Suppressor macrophage (primary cell): ENCODE results near the gene ABCB6.
"Not testable (repeated sequence)": the region's sequence is repeated elsewhere in the genome, so short reads cannot be mapped to it uniquely, and the experiment has no call there.

Experiments
- DNase-seq, 4 experiments: peaks; one replicate each; pipeline ENCODE4 v3.0.0-alpha.2; 2020 to 2022

The ABCB6 gene

DNA sequence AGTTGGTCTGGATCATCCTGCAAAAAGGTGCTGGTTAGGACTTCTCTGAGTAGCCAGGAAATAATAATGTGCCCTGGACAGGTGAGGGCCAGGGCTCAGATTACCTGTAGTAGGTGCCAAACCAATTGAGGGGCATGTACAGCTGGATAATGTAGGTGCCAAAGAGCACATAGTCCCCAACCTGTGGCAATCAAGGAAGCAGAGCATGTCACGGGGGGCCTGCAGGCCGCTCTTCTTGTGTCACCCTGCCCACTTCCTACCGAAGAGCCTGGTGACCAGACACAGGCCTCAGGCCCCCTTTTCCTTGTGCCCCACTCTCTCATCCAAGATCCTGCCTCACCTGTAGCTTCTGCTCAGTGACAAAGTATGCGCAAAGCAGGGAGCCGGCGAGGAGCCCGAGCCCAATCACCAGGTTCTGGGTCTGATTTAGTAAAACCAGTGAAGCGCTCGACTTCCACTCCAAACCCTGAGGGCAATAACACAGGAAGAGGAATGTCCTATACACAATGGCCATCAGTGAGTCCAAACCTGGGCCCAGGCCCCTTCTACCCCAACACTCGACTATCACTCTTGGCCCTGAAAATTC, 5.2 kb downstream of the ABCB6 start:
- no peak for DNase-seq

DNA sequence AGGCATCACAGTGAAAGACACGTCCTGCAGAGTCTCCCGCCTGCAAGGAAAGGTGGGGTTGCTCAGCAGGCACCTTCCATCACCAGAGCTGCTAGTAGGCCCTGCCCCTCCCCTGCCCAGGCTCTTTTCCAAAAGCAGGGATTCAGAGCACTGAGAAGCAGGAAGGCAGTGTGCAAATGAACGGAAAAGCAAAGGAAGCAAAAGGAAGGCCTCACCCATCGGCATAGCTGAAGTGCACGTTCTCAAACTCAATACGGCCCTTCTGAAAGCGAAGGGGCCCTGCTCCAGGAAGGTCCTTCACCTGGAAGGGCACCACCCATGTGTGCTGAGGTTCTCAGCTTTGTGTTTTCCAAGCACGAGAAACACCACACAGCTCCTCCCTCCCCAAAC, 5.7 kb downstream of the ABCB6 start:
- no peak for DNase-seq

DNA sequence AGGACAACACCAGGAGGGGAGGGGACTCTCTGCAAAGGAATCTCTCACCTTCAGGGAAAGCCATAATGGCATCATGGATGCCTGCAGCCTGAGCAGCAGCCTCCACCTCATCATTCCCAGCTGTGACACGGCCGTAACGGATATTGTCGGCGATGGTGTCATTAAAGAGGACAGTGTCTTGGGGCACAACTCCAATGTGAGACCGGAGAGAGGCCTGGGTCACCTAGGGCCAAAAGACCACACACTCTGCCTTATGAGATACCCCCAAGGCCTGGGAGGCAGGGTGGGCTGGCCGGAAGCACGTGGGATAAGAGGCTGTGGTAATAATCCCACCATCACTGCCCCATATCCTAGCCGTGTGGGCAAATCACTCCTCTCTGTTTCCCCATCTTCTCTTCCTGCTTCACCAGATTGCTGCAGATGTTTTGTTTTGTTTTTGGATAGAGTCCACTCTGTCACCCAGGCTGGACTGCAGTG, 7.8 kb downstream of the ABCB6 start:
- DNase-seq = no peak

DNA sequence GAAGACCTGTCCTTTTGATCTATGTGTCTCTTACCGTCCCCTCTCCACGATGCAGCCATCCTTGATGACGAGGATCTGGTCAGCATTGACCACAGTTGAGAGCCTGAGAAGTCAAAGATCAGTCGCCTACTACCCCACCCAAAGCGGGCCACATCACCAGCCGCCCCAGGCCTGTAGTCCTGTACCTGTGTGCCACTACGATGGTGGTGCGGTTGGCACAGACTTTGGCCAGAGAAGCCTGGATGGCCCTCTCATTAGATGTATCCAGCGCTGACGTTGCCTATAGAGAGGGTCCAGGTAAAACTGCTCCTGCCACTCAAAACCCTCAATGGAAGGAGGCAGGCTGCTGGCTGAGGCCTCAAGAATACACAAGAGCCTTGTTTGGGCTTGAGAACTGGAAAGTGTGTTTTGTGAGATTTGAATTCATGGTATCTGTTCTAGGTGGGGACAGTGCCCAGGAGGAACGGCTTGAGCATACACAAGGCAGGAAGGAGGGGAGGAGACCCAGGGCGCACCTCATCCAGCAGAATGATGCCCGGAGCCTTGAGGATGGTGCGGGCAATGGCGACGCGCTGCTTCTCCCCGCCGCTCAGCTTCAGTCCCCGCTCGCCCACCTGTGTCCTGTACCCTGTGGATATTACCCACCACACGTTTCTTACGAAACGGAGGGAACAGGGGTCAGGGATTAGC, 8.4 kb downstream of the ABCB6 start:
- DNase-seq = no peak

DNA sequence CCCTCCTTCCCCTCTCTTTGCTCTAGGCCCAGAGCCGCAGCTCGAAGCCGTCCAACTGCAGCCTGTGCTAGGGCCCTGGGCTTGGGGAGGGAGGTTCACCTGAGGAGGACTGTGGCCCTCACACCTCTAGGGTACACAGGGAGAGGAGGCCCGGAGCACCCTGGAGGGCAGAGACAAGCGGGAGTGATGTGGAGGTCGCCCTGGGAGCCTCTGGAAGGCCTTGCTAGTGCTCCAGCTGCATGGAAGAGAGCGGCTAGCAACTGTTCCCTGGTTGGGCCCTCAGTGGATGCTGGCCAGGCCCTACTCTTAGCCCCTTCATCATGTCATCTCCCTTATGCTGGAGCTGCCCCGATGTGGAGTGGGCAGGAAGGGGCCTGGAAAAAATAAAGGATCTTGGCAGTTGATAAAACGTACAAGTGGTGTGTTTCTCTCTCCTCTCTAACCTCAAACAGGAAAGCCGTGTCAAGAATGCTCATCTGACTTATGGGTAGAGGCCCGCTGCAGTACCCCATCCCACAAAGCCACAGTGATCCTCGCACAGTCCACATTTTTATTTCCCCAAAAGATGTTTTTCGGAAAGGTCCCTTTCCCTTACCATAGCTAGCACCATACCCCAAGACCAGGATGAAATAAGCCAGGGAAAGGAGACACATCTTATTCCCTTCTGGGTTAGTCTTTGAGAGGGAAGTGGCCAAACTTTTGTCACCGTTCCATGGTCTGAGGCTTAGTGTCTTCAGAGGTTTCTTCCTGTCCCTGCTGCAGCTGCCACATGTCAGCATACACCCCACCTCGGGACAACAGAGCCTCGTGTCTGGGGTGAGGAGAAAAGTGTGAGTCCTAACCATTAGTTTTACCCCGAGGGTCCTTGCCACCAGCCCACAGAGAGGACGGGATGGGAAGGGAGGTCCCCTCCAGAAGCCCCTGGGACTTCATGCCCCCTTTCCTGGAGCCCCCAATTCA, 9.2 kb downstream of the ABCB6 start:
- DNase-seq = no peak

DNA sequence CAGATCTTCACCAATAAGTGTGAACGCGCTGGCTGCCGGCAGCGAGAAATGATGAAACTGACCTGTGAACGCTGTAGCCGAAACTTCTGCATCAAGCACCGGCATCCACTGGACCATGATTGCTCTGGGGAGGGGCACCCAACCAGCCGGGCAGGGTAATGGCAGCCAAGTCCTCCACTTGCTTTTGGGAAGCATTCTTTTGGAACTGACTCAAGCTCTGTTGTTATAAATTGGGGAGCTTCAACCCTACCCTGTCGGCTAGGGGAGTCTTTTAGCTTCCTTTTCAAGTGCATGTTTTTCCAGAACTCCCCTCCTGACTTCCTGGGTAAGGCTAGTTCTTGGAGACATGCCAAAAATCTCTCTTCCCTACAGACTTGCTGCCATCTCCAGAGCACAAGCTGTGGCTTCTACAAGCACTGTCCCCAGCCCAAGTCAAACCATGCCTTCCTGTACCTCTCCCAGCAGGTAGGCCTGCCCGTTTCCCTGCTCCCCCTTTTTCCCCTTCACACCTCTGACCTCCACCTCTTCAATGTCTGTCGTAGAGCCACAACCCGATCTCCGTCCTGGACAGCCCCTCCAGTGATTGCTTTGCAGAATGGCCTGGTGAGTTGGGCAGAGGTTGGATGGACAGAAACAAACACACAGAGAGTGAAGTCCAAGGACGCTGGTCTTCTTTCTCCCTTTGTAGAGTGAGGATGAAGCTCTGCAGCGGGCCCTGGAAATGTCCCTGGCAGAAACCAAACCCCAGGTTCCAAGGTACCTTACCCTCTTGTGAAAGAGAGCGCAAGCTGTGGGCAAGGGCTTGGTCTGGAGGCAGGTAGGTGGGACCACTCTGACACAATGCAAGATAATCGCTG, 10.6 kb downstream of the ABCB6 start:
- DNase-seq = peak; percentile 10 to 55 (median 36)

DNA sequence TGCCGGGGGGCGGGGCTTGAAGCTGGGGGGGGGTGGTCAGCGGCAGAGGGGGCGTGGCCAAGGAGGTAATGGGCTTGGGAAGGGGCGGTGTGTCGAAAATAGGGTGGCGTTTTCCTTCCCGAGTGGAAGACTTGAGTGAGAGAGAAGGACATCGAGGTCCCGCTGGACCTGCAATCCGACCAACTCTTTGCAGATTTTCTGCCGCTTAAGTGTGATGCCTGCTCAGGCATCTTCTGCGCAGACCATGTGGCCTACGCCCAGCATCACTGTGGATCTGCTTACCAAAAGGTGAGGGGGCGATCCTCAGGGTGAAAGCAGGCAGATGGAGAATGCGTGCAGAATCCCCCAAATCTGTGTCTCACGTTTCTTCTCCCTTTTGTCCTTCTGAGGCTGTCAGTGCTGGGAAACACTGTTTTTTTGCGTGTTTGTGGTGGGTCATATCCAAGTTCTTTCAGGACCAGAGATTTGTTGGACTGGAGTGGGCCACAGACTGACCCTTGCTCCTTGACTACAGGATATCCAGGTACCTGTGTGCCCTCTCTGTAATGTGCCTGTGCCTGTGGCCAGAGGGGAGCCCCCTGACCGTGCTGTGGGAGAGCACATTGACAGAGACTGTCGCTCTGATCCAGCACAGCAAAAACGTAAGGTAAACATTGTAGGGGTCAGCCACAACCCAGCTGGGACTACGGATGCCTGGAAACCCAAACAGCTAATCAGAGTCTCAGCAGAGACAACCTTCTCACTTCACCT, 11.4 kb downstream of the ABCB6 start:
- DNase-seq = no peak

DNA sequence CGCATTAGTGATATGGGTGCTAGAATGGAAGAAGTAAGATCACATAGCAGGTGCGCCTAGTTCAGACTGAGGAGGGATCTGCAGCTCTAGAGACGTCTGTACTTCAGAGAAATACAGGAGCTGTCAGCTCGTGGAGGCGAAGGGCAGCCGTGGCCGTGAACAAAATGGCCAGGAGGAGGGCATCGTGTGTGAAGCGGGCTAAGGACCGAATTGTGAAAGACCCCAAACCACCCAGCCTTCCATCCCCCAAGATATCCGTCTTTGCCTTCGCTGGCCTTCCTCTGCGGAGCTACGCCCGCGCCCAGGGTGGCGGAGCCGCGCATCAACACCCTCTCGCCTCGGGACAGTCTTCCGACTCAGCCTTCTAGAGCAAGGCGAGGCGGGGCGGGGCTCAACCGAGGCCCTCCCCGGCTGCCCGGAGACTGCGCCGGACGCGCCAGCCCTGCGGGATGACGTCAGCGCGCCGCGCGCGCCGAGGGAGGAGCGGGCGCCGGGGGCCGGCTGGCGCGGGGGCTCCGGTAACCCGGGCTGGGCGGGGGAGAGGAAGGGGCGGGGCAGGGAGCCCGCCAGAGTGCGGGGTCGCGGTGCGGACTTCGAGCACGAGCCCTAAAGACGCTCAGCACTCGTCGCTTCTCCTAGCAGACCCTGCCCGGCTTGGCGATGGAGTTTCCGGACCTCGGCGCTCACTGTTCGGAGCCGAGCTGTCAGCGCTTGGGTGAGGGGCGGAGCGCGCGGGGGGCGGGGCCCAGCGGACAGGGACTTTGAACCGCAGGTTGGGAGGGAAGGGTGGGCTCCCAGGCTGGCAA, 12.2 kb downstream of the ABCB6 start, which contains the start of gene ZFAND2B:
ZFAND2B (plus strand) TSS at position 455 of the 806 bp plus-strand sequence; CDS start at position 661, 206 bp downstream.
- peak; percentile 97 to 99 (median 98) for DNase-seq

DNA sequence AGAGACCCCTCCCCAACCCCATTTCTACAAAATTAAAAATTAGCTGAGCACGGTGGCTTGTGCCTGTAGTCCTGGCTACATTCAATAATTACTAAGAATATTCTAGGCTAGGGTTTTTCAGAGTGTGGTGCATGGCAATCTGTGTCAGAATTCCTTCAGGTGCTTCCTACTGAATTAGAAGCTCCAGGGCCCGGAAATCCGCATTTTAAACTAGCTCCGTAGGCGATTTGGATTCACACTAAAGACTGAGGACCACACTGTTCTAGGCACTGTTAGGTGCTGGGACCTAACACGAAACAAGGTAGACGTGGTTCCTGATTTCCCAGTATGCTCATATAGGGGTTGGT, 12.8 kb downstream of the ABCB6 start:
- DNase-seq = no peak

DNA sequence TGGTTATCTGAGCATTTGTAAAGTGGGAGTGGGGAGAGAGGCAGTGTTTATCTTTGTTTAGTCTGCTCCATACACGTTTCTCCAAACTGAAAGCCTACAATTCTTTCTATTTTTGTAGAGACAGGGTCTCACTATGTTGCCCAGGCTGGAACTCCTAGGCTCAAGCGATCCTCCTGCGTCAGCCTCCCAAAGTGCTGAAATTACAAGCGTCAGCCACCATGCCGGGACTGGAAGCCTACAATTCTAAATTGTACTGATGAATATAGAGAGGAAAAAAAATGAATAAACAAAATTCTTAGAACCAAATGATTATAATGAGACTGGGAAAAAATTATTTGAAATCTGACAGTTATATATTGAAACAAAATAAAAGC, 13.6 kb downstream of the ABCB6 start:
- no peak for DNase-seq

DNA sequence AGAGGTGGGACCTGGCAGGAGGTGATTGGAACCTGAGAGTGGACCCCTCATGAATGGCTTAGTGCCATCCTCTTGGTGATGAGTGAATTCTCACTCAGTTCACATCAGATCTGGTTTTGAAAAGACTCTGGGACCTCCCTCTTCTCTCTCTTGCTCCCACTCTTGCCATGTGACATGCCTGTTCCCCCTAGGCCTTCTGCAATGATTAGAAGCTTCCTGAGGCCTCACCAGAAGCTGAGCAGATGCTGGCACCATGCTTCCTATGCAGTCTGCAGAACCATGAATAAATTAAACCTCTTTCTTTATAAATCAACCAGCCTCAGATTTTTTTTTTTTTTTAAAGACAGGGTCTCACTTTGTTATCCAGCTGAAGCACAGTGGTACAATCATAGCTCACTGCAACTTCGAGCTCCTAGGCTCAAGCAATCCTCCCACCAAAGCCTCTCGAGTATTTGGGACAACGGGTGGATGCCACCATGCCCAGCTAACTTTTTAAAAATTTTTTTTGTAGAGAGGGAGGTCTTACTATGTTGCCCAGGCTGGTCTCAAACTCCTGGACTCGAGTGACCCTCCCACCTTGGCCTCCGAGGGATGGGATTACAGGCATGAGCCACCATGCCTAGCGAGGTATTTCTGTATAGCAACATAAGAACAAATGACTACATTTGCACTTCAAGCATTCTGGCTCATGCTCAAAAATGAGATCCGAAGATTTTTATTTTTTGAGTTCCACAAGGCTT, 14.2 kb downstream of the ABCB6 start:
- DNase-seq = no peak

DNA sequence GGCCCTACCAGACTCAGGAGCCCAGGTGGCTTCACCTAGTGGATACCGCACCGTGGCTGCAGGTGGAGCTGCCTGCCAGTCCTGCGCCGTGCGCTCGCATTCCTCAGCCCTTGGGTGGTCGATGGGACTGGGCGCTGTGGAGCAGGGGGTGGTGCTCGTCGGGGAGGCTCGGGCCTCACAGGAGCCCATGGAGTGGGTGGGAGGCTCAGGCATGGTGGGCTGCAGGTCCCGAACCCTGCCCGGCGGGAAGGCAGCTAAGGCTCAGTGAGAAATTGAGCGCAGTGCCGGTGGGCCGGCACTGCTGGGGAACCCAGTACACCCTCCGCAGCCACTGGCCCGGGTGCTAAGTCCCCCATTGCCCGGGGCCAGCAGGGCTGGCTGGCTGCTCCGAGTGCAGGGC, 17.4 kb downstream of the ABCB6 start:
- not testable (repeated sequence) for DNase-seq

DNA sequence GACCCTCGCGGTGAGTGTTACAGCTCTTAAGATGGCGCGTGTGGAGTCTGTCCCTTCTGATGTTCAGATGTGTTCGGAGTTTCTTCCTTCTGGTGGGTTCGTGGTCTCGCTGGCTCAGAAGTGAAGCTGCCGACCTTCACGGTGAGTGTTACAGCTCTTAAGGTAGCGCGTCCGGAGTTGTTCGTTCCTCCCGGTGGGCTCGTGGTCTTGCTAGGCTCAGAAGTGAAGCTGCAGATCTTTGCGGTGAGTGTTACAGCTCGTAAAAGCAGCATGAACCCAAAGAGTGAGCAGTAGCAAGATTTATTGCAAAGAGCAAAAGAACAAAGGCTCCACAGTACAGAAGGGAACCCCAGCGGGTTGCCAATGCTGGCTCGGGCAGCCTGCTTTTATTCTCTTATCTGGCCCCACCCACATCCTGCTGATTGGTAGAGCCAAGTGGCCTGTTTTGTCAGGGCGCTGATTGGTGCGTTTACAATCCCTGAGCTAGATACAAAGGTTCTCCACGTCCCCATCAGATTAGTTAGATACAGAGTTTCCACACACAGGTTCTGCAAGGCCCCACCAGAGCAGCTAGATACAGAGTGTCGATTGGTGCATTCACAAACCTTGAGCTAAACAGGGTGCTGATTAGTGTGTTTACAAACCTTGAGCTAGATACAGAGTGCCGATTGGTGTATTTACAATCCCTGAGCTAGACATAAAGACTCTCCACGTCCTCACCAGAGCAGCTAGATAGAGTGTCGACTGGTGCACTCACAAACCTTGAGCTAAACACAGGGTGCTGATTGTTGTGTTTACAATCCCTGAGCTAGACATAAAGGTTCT, 18.0 kb downstream of the ABCB6 start:
- DNase-seq = not testable (repeated sequence)

DNA sequence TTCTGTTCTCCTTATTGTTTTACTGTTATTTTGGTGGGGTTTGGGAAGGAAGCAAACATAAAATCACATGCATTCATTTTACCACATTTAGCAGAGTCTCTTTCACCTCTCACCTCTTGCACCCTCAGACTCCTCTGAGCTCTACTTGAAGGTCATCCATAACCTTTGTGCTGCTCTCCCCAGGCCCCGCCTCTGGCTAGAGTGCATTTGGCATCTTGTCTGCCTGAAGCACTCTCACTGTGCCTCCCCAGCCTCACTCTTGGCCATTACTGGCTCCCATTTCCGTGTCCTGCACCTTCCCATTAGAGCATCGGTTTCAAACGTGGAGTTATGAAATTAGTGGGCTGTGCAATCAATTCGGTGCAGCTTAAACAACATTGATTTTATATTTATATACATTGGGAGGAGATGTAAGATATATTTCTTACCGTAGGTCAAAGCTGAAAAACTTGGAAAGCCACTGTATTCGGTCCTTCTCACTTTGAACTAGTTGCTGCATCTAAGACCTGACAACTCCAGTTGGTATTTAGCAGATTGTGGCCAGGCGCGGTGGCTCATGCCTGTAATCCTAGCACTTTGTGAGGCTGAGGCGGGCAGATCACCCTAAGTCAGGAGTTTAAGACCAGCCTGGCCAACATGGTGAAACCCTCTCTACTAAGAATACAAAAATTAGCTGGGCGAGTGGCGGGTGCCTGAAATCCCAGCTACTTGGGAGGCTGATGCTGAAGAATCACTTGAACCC, 19.1 kb downstream of the ABCB6 start:
- no peak for DNase-seq

DNA sequence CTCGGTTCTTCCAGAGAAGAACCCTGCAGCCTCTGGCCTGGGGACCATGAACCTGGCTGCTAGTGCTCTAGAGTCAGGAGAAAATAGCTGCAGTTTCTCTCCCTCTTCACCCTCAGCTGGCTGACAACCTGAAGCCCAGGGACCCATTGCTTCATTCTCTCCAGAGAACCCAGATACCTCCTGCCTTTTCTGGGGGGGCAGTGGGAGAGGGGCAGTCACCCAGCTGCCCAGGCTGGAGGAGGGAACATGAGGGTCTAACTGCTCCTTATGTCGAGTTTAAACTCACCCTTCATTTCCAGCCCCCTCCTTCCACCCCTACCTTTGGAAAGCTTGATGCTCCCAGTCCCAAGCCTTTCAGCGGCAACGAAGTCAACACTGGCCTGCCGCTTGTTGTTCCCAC, 19.8 kb downstream of the ABCB6 start:
- DNase-seq = no peak

DNA sequence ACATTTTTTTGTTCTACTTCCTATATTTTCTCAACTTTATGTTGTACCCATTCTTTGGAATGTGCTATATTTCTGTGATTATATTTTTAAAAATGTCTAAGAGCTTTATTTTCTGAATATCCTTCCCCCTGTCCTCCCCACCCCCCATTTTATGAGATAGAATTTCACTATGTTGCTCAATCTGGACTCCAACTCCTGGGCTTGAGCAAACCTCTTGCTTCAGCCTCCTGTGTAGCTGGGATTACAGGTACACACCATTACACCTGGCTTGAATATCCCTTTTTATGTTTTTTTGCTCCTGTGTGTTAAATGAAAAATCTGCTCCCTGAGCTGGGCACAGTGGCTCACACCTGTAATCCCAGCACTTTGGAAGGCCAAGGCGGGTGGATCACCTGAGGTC, 21.4 kb downstream of the ABCB6 start:
- DNase-seq = no peak

DNA sequence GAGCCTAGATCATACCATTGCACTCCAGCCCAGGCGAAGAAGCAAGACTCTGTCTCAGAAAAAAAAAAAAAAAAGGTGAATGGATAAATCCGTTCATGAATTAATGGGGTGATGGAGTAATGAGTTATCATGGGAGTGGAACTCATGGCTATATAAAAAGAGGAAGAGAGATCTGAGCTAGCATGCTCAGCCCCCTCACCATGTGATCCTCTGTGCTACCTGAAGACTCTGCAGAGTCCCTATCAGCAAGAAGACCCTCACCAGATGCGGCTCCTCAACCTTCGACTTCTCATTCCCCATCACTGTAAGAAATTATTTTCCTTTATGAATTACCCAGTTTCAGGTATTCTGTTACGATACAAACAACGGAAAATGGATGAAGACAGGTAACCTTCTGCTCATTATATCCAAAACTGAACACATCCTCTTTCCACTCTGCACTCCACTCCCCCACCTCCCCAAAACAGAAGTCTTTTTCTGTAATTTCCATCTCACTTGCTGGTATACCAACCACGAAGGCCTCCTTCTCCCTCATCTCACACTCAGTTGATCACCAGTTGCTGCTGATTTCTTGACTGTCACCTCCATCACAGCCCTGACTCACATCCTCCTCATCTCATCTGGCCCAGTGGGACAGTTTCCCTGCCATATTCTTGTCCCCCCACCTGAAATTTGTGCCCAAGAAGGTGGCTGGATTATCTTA, 31.9 kb downstream of the ABCB6 start:
- no peak for DNase-seq

DNA sequence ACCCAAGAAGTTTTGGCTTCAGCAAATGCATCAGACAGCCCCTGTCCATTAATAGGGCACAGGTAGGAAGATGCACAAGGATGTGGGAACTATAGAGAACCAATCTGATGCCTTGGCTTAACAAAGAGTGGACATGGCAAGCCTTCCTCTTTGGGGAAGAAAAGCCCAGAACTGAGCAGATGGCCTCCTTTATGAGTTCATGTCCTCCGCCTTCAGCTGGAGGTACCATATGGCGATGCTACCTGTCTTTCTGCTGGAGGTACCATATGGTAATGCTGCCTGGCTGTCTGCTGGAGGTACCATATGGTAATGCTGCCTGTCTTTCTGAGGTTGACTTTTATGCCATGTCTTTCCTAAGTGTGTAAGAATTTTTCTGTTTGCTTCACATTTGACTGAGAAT, 34.6 kb downstream of the ABCB6 start:
- DNase-seq = no peak
